GM21390 (cell line): ENCODE results near the gene MT1B.
"Not testable (repeated sequence)": the region's sequence is repeated elsewhere in the genome, so short reads cannot be mapped to it uniquely, and the experiment has no call there.

Experiments used
- ATAC-seq: cut with Tn5 transposase; IDR thresholded peaks from one replicate; pipeline ENCODE4 v1.9.1; 2021; ENCODE audit not compliant: unreplicated experiment

The MT1B gene

GRCh38 chr16:56665286-56666261, 13.9 kb downstream of the MT1B start:
- ATAC-seq: not testable (repeated sequence)

- no peak for ATAC-seq
Observed at GRCh38 chr16:56667581-56668571, 16.2 kb downstream of the MT1B start, which contains the start of gene MT1G. Gene MT1G (minus strand): TSS chr16:56668065. CDS start chr16:56667993, 72 bp downstream.

GRCh38 chr16:56669005-56669839, 17.5 kb downstream of the MT1B start, which contains the start of gene MT1H:
Gene MT1H (plus strand): TSS chr16:56669814. CDS start chr16:56669885, 71 bp downstream.
- ATAC-seq: no peak

GRCh38 chr16:56669840-56670619, 18.3 kb downstream of the MT1B start:
- no peak for ATAC-seq

- ATAC-seq: no peak
Observed at GRCh38 chr16:56670620-56670934, 18.9 kb downstream of the MT1B start.

GRCh38 chr16:56671691-56672090, 20.0 kb downstream of the MT1B start:
- ATAC-seq: not testable (repeated sequence)

GRCh38 chr16:56672171-56672570, 20.5 kb downstream of the MT1B start:
- not testable (repeated sequence) for ATAC-seq

- no peak for ATAC-seq
Observed at GRCh38 chr16:56672761-56673536, 21.3 kb downstream of the MT1B start.

GRCh38 chr16:56673921-56674320, 22.2 kb downstream of the MT1B start:
- ATAC-seq: no peak

- ATAC-seq: not testable (repeated sequence)
Observed at GRCh38 chr16:56674570-56674969, 22.9 kb downstream of the MT1B start.

GRCh38 chr16:56675685-56676210, 24.1 kb downstream of the MT1B start:
- ATAC-seq: no peak

- ATAC-seq: no peak
Observed at GRCh38 chr16:56677474-56677873, 25.8 kb downstream of the MT1B start.

GRCh38 chr16:56679078-56679730, 27.5 kb downstream of the MT1B start:
- no peak for ATAC-seq

- no peak for ATAC-seq
Observed at GRCh38 chr16:56679818-56680217, 28.1 kb downstream of the MT1B start.

- peak; percentile 98 for ATAC-seq
Observed at GRCh38 chr16:56681939-56682702, 30.4 kb downstream of the MT1B start, which contains the start of gene MT1X. Gene MT1X (plus strand): TSS chr16:56682470. CDS start chr16:56682541, 71 bp downstream.

- no peak for ATAC-seq
Observed at GRCh38 chr16:56682703-56683397, 31.2 kb downstream of the MT1B start.
